IPS-11a (cell line): ENCODE results near the gene GABRA5.

Experiments used
- H3K4me3 ChIP-seq: one replicate; pipeline ENCODE4 v1.5.1; 2013; ENCODE audit warnings: low read depth, low read length, control low read depth

GABRA5 gene

DNA sequence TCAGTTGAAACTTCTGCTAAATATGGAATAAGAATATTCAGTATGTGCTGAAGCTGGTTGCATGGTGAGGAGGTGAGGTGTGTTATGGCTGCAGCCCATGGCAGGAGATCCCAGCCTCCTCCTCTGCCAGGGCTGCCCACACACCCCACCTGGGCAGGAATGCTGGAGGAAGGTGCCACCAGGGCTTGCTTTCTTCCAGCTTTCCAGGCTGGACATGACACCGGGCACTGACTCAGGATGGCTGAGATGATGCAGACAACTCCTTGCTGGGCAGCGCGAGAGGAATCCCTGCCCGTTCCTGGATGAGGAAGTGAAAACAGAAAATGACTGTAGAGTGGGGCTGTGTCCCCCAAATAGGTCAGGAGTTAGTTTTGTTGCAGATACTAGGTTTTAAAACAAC lies 118.2 kb downstream of the GABRA5 start:
- H3K4me3 ChIP-seq: no peak overlapping the region

DNA sequence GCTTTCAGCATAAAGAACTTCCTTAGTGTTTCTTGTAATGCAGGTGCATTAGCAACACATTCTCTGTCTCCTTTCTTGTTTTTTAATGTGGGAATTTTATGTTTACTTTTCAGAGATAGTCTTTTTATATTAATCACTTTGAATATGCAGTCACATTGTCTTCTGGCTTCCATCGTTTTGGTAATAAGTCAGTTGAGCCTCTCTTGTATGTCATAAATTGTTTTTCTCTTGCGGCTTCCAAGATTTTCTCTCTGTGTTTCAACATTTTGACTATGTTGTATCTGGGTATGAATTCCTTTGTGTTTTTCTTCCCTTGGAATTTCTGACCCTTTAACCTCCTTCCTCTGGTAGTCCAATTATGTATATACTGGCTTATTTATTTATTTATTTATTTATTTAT lies 129.4 kb downstream of the GABRA5 start:
- no peak overlapping the region for H3K4me3 ChIP-seq
